GM18909 (cell line): Measurements from ENCODE around the gene CFAP57.
"Not testable (repeated sequence)": the region's sequence is repeated elsewhere in the genome, so short reads cannot be mapped to it uniquely, and the experiment has no call there.

Experiments used
- ATAC-seq: cut with Tn5 transposase; IDR thresholded peaks from one replicate; pipeline ENCODE4 v1.9.1; 2021; ENCODE audit warnings: mild to moderate bottlenecking; ENCODE audit not compliant: unreplicated experiment, poor library complexity

CFAP57 gene

GRCh38 chr1:43171876-43172526 is at the start of gene CFAP57, which contains the start of gene EBNA1BP2:
TSS of gene CFAP57 (plus strand) at chr1:43172330. CDS start at chr1:43172754, 424 bp downstream.
TSS of gene EBNA1BP2 (minus strand) at chr1:43172290. CDS start at chr1:43172118, 172 bp downstream.
- ATAC-seq = peak; percentile 90

GRCh38 chr1:43123031-43123430 is 49.1 kb upstream of the CFAP57 start:
- no peak for ATAC-seq

GRCh38 chr1:43128816-43129215 is 43.3 kb upstream of the CFAP57 start:
- no peak for ATAC-seq

- no peak for ATAC-seq
These were observed 42.7 kb upstream of the CFAP57 start for GRCh38 chr1:43129426-43129825.

- ATAC-seq = no peak
These were observed 38.1 kb upstream of the CFAP57 start for GRCh38 chr1:43134068-43134467.

GRCh38 chr1:43134640-43135039 is 37.5 kb upstream of the CFAP57 start:
- no peak for ATAC-seq

GRCh38 chr1:43135857-43136781 is 36.0 kb upstream of the CFAP57 start:
- ATAC-seq = no peak

- no peak for ATAC-seq
These were observed 34.6 kb upstream of the CFAP57 start for GRCh38 chr1:43137445-43138052.

- not testable (repeated sequence) for ATAC-seq
These were observed 32.8 kb upstream of the CFAP57 start for GRCh38 chr1:43139295-43139694.

- ATAC-seq = no peak
These were observed 32.1 kb upstream of the CFAP57 start for GRCh38 chr1:43140010-43140409.

GRCh38 chr1:43140583-43140982 is 31.5 kb upstream of the CFAP57 start:
- ATAC-seq = no peak

GRCh38 chr1:43143441-43143888 is 28.7 kb upstream of the CFAP57 start:
- ATAC-seq = no peak

- no peak for ATAC-seq
These were observed 27.9 kb upstream of the CFAP57 start for GRCh38 chr1:43144237-43144636.

- no peak for ATAC-seq
These were observed 24.4 kb upstream of the CFAP57 start for GRCh38 chr1:43147625-43148327.

- no peak for ATAC-seq
These were observed 22.2 kb upstream of the CFAP57 start for GRCh38 chr1:43149889-43150288.

GRCh38 chr1:43152866-43153265 is 19.3 kb upstream of the CFAP57 start:
- ATAC-seq = no peak

GRCh38 chr1:43153443-43153842 is 18.7 kb upstream of the CFAP57 start:
- no peak for ATAC-seq

- ATAC-seq = no peak
These were observed 16.1 kb upstream of the CFAP57 start for GRCh38 chr1:43156026-43156425.

- ATAC-seq = no peak
These were observed 7.0 kb upstream of the CFAP57 start for GRCh38 chr1:43165162-43165561.

- no peak for ATAC-seq
These were observed 6.4 kb upstream of the CFAP57 start for GRCh38 chr1:43165765-43166164.
